Heart left ventricle (tissue), 16 donors: Measurements from ENCODE around the gene ADCY9. TPM values are rescaled to one million over a fixed set of nuclear protein-coding genes. Genes with fewer than 3 reads are reported as not detected.

Experiments
- ATAC-seq, 4 donors: fragments of 200-7000 bp; cut with Tn5 transposase; one replicate each; pipeline ENCODE4 v1.9.1; 2020 to 2022; ENCODE audit warnings: moderate library complexity in 4 of 4, mild to moderate bottlenecking in 3 of 4, moderate number of reproducible peaks in 1 of 4
- DNase-seq, 5 donors: peaks; one replicate each; pipeline ENCODE4 v3.0.0-alpha.2; 2020
- H3K27ac ChIP-seq, 12 donors: fragments of 200-600 bp; sonication (generic) in 4 of 12; one replicate each; pipeline versions ENCODE4 v1.5.0 to v1.8.0; 2016 to 2022; ENCODE audit warnings: mild to moderate bottlenecking in 2 of 12
- H3K27me3 ChIP-seq, 9 donors: fragments of 200-600 bp; sonication (generic) in 2 of 9; one replicate each; pipeline versions ENCODE4 v1.5.1 to v1.8.0; 2016 to 2022; ENCODE audit warnings: mild to moderate bottlenecking in 3 of 9
- H3K36me3 ChIP-seq, 9 donors: fragments of 200-600 bp; sonication (generic) in 2 of 9; one replicate each; pipeline versions ENCODE4 v1.5.0 to v1.8.0; 2018 to 2022; ENCODE audit warnings: mild to moderate bottlenecking in 2 of 9
- H3K4me1 ChIP-seq, 12 donors: fragments of 200-600 bp; sonication (generic) in 4 of 12; one replicate each; pipeline versions ENCODE4 v1.5.0 to v1.8.0; 2016 to 2022; ENCODE audit warnings: mild to moderate bottlenecking in 3 of 12
- H3K4me3 ChIP-seq, 12 donors: fragments of 200-600 bp; sonication (generic) in 4 of 12; one replicate each; pipeline versions ENCODE4 v1.5.0 to v1.8.0; 2017 to 2022; ENCODE audit warnings: mild to moderate bottlenecking in 9 of 12, moderate library complexity in 4 of 12
- H3K9me3 ChIP-seq, 12 donors: fragments of 200-600 bp; sonication (generic) in 4 of 12; one replicate each; pipeline versions ENCODE4 v1.5.0 to v1.8.0; 2016 to 2022; ENCODE audit warnings: mild to moderate bottlenecking in 1 of 12
- POLR2A ChIP-seq, 2 donors: fragments of 450-650 bp; IDR thresholded peaks; one replicate each; pipeline ENCODE4 v1.6.1; 2017; ENCODE audit warnings: antibody characterized with exemption in 2 of 2, mild to moderate bottlenecking in 2 of 2, moderate library complexity in 2 of 2
- WGBS, 4 donors: extraction: QIAGEN DNeasy Blood & Tissue Kit in 2 of 4; methylation state at CpG; one replicate each; pipeline versions ENCODE4 v1.1.5 to v1.1.7; 2013 to 2018; 5-methylcytosine and 5-hydroxymethylcytosine counted together
- intact Hi-C, 10 donors: fragments of 100-400 bp; cut with DNase I; formaldehyde crosslinking; loops; one replicate each; pipeline versions ENCODE4 v1.11.1 to v1.14.2; 2022
- polyA plus RNA-seq, 2 donors: library from polyadenylated mRNA; stranded (reverse); fragments of 200-250 nt; gene quantifications; one replicate each; pipeline ENCODE4 v1.2.3, GENCODE V29; 2013
- total RNA-seq, 9 donors: library from RNA; depleted of rRNA in 2 of 9; stranded (reverse); fragments of >200 nt in 2 of 9; fragmentation: NEBNext Ultra II Directional in 3 of 9; extraction: Animal tissue kit (Norgen Biotek cat#: 25700) in 3 of 9; gene quantifications; one replicate each; pipeline versions ENCODE4 v1.1.0 to v1.2.4, GENCODE V29; 2016 to 2023
- TF ChIP-seq, protein P1 (sequence below), 12 donors: fragments of 200-600 bp; sonication (generic) in 4 of 12; IDR thresholded peaks; one replicate each; pipeline versions ENCODE4 v1.5.0 to v1.8.0; 2018 to 2022; ENCODE audit warnings: antibody characterized with exemption in 12 of 12, mild to moderate bottlenecking in 5 of 12
- donor health status: ischemic (EF 13 %, LVEDD 7.1; RV severe dilation, severe dysfunction).
- donor health status: healthy with polysubstance abuse.
- donor health status: DM: no; HTN: yes; CAD: no.
- donor health status: DM: no; HTN: no; CAD: no.
- donor health status: ischemic (EF 25% LVEDD 6.9; RV normal size, moderate dysfunction).
- donor health status: ischemic (EF 25% LVEDD 5.7; RV mildly dilated, moderate dysfunction).
- donor health status: healthy.
- donor health status: DM: yes; HTN: yes; CAD: no.
- donor health status: ischemic (EF 35%, LVEDD 5.7; RV mildly dilated, moderate dysfunction).
- donor health status: nonischemic (EF 11% LVEDD 7.7; RV severe dilation, severe dysfunction).
- donor health status: DM: yes; HTN: yes; CAD: no.
- donor health status: PGD.
- donor health status: ischemic (EF 29% LVEDD 5.4; RV normal size, mild dysfunction).
- donor health status: nonischemic (EF 23%, LVEDD 6.1; RV moderate dilation, normal function).

Gene ADCY9
- total and polyA plus RNA-seq, 11 donors = 11.8 to 85.8 (median 45.0) TPM

DNA sequence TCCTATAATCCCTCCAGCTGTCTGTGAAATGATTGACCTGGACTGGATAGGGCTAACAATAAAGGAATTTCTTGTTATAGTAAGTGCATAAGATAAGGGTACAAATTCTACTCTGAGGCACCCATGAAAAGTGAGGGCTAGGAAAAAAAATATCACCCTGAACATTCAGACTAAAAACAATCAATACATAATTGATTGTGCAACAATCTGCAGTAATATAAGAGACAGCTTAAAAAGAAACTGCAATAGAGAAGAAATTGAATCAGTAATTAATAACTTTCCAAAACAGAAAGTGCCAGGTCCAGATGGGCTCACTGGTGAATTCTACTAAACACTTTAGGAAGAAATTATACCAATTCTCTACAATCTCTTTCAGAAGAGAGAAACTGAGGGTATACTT, 191.5 kb downstream of the ADCY9 start:
- intact Hi-C loops = no loop called here
- Histone ChIP-seq H3K4me1 (no peaks in the 10 kb centered on the region), H3K36me3 (no peaks in the 10 kb centered on the region), H3K27ac (no peak overlapping the region), H3K4me3 (no peak overlapping the region), H3K9me3 (no peaks in the 10 kb centered on the region), H3K27me3 (no peaks in the 10 kb centered on the region)
- TF ChIP-seq, protein P1, sequence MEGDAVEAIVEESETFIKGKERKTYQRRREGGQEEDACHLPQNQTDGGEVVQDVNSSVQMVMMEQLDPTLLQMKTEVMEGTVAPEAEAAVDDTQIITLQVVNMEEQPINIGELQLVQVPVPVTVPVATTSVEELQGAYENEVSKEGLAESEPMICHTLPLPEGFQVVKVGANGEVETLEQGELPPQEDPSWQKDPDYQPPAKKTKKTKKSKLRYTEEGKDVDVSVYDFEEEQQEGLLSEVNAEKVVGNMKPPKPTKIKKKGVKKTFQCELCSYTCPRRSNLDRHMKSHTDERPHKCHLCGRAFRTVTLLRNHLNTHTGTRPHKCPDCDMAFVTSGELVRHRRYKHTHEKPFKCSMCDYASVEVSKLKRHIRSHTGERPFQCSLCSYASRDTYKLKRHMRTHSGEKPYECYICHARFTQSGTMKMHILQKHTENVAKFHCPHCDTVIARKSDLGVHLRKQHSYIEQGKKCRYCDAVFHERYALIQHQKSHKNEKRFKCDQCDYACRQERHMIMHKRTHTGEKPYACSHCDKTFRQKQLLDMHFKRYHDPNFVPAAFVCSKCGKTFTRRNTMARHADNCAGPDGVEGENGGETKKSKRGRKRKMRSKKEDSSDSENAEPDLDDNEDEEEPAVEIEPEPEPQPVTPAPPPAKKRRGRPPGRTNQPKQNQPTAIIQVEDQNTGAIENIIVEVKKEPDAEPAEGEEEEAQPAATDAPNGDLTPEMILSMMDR (IDR thresholded peaks at IDR 0.05) = no peak
- TF ChIP-seq POLR2A (IDR thresholded peaks at IDR 0.05) = no peak
- no peak for DNase-seq
- ATAC-seq = no peak

DNA sequence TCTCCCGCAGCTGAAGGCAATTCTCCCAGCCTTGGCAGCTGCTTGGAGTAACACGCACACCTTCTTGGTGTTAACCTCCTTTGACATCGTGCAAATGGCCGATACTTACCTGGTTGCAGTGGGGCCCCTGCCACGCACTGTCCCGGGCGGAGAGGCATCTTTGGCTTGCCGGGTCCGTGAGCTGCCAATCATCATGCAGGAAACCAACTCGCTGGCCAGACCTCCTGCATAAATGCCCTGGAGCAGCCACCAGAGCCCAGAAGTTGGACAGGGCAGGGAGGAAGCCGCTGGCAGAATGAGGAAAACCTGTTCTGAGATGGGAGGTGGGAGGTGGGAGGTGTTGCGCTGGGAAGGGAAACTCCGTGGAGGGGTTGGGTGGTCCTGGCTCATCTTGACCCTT, 194.0 kb downstream of the ADCY9 start:
- DNase-seq = no peak
- H3K4me3 ChIP-seq = no peak overlapping the region
- WGBS, 4 donors = 67 to 74% (median 71%) methylated on average over 7 to 13 of the region's 13 CpGs
- TF ChIP-seq POLR2A (IDR thresholded peaks at IDR 0.05) = no peak
- TF ChIP-seq, protein P1 (IDR thresholded peaks at IDR 0.05) = no peak
- intact Hi-C loops = no loop called here
- no peak overlapping the region for H3K27ac ChIP-seq
- no peaks in the 10 kb centered on the region for H3K36me3 ChIP-seq
- H3K27me3 ChIP-seq = no peaks in the 10 kb centered on the region
- H3K9me3 ChIP-seq = peaks cover 0 to 11% (median 0%) of the 10 kb centered on the region in 12 donors
- ATAC-seq = no peak
- no peaks in the 10 kb centered on the region for H3K4me1 ChIP-seq

DNA sequence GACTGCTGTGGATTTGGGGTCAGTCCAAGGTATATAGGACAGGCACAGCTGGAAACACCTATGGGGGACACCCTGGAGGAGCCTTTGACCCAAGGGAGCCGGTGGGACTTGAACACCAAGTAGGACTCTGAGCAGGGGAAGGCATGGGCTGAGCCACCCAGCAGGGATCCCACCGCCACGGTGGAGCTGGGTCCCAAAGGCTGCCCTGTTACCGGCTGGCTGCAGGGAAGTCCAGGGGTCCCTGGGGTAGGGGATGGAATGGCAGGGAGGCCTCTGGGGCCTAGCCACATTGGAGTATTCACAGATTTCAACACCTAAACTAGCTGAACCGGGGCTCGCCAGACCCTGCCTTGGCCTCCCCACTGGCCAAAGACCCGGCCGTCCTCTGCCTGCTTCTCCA, 196.0 kb downstream of the ADCY9 start:
- ATAC-seq (no peak), DNase-seq (no peak)
- 81 to 91% (median 88%) methylated on average over 7 to 8 of the region's 8 CpGs for WGBS, 4 donors
- TF ChIP-seq, protein P1 (IDR thresholded peaks at IDR 0.05) = no peak
- no peak for TF ChIP-seq POLR2A (IDR thresholded peaks at IDR 0.05)
- Histone ChIP-seq H3K4me1 (no peaks in the 10 kb centered on the region), H3K27me3 (no peaks in the 10 kb centered on the region), H3K4me3 (no peak overlapping the region), H3K27ac (no peak overlapping the region), H3K9me3 (peaks cover 0 to 16% (median 0%) of the 10 kb centered on the region in 12 donors), H3K36me3 (no peaks in the 10 kb centered on the region)
- intact Hi-C loops = no loop called here

DNA sequence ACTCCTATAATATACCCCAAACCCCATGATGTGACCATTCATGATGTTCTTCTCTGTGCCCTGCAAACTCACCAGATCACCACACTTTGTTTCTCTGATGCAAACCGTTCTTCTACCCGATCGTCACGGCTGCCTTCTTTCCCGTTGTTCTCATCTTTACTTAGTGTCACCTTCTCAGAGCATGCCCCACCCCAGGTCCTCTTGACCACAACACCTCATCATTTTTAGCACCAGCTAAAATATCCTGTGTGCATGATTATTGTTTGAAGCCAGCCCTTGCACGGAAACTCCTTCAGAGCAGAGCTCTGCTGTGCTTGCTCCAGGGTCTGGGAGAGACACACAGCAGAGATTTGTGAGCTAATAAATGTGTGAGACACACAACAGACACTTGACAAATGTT, 196.8 kb downstream of the ADCY9 start:
- WGBS, 4 donors = 78 to 88% (median 85%) methylated on average over 6 of the region's 6 CpGs
- Histone ChIP-seq H3K36me3 (no peaks in the 10 kb centered on the region), H3K9me3 (peaks cover 0 to 16% (median 0%) of the 10 kb centered on the region in 12 donors), H3K27ac (no peak overlapping the region), H3K4me3 (no peak overlapping the region), H3K4me1 (no peaks in the 10 kb centered on the region), H3K27me3 (no peaks in the 10 kb centered on the region)
- no peak for TF ChIP-seq POLR2A (IDR thresholded peaks at IDR 0.05)
- TF ChIP-seq, protein P1 (IDR thresholded peaks at IDR 0.05) = no peak
- ATAC-seq = no peak
- intact Hi-C loops = no loop called here
- DNase-seq = no peak
